ENCODE measurements around the gene DLD. TPM values are rescaled to one million over a fixed set of nuclear protein-coding genes. Genes with fewer than 3 reads are reported as not detected.
"Not testable (repeated sequence)": the region's sequence is repeated elsewhere in the genome, so short reads cannot be mapped to it uniquely, and the experiment has no call there.

The DLD gene
- polyA plus RNA-seq, 3 donors: 44.5 to 205 (median 55.7) TPM

DNA sequence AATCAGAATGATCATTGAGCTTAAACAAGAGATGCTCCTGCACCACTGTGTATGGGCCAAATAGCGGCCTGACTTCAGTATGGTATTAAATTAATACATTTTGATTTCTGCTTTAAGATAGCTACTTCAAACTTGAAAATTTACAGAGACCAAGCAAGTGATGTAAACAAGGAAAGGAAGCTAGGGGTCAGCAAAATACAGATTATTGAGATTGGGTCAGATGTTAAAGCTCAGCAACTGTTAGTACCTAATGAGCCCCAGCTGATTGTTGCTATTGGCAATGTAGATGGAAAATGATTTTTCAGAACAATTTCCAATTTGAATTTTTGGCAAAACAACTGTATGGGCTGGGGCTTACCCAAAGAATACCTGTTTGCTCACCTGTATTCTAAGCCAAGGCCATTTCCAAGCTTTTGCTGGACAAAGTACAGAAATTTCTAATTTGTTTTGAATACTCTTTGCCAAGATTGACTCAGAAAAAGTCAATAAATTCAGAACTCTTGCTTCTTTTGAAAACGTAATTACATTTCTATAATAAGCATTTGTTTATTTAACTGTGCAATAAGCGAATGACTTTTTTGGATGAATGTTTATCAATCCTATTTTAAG, 23.0 kb upstream of the DLD start:
- WGBS, 3 donors: 36 to 82% (median 76%) methylated on average over 3 of the region's 3 CpGs
- H3K27ac ChIP-seq (ENCODE audit: low read depth, low read length): no peak overlapping the region

DNA sequence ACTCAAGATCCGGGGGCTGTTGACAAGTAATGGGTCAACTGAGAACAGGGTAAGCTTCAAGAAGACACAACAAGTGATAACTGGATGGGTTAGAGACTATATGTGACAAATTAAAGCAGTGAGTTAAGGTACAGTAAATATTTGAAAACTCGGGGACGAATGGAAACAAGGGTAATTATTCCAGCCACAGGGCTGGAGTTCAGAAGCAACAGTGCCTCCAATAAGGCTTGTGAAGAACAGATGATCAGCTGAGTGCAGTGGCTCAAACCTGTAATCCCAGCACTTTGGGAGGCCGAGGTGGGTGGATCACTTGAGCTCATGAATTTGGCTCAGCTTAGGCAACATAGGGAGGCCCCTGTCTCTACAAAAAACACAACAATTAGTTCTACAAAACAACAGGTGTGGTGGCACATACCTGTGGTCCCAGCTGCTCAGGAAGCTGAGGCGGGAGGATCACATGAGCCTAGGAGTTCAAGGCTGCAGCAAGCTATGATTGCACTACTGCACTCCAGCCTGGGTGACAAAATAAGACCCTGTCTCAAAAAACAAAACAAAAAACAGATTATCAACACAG, 20.5 kb upstream of the DLD start:
- WGBS, 3 donors: 73 to 88% (median 87%) methylated on average over 5 of the region's 5 CpGs
- no peak overlapping the region for H3K27ac ChIP-seq (ENCODE audit: low read depth, low read length)

DNA sequence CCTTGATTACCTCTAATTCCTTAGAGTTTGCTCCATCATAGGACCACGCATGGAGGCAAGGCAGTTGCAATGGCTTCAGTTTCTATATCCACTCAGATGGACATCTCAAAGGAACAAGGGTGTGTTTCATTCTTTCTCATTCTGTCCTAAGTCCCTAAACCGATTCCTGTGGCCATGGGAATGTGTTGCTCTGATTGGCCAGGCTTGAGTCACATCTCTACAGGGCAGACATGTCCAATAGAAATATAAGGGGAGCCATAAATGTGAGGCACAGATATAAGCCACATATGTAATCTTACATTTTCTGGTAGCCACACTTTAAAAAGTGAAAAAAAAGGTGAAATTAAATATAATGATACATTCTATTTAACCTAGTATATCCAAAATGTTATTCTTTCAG, 16.9 kb upstream of the DLD start:
- H3K27ac ChIP-seq (ENCODE audit: low read depth, low read length): no peak overlapping the region
- WGBS, 3 donors: 65 to 88% (median 86%) methylated on average over 2 of the region's 2 CpGs

DNA sequence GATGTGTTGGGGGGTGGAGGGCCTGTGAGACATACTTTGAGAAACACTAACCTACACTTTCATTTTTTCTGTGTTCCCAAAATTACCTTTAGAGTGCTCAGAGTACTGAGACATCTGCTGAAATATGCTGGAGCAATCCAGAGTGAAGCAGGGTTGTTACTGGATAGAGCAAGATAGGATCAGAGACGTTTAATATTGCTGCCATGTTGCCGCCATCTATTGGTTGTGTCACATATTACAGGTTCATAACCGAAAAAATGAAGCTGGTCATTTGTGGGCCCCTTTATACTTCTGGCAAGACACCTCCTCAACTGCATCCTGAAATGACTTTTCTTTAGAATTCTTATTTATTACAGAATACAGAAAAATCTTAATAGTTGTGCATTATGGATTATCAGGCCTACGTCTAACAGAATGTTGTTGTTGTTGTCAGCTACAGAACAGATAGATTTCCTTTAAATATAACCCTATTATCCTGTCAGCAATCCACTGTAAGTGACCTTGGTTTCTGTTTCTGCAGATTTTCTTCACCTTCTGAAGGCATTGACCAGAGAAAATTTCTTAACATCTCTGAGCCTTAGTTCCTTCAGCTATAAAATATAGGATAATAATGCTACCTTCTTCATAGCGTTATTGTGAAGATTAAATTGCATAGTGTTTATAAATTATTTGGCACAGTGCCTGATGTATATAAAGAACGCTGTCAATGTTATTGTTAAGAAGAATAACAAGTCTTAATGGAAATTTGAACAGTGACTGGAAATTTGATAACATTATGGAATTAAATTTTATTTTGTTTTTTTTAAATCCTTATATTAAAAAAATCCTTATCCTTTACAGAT, 16.2 kb upstream of the DLD start:
- 25 to 28% (median 26%) methylated on average over 6 of the region's 6 CpGs for WGBS, 3 donors
- H3K27ac ChIP-seq (ENCODE audit: low read depth, low read length): no peak overlapping the region

DNA sequence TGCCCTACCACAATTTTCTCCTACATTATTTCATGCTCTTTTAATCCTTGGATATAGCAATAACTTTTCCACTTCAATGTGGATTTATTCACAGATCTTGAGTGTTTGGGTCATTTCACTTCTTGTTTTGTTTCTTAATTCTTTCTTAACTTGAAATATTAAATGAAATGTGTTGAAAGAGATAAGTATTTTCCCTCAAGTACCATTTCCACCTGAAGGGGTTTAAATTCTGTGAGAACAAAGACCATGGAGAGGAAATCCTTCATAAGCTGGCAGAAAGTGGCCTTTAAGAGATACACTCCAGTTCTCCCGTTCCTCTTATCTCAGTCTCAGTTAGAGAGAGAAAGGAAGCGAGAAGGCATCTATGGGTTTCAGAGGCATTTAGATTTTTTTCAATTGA, 14.1 kb upstream of the DLD start:
- 53 to 67% (median 54%) methylated on average over 2 of the region's 2 CpGs for WGBS, 3 donors
- H3K27ac ChIP-seq (ENCODE audit: low read depth, low read length): no peak overlapping the region

DNA sequence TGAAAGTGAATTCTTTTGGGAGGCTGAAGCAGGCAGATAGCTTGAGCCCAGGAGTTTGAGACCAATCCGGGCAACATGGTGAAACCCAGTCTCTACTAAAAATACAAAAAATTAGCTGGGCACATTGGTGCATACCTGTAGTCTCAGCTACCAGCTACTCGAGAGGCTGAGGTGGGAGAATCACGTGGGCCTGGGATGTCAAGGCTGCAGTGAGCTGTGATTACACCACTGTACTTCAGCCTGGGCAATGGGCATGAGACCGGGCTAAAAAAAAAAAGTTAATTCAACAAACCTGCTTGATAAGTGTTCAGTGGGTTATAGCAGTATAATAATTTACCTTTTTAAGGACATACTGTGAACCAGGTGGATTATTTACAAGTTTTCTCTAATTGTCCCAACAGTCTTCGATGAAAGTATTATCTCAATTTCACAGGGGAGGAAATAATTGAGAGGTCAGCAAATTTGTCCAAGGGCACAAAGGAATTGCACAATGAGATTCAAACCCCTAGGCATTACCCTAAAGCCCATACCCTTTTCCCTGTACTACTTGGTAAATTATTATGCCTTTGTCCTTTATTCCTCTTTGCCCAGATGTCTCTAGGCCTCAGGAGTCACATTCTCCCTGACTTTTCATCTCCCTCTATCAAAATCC, 13.1 kb upstream of the DLD start:
- WGBS, 3 donors: 48 to 89% (median 88%) methylated on average over 5 of the region's 5 CpGs
- no peak overlapping the region for H3K27ac ChIP-seq (ENCODE audit: low read depth, low read length)

DNA sequence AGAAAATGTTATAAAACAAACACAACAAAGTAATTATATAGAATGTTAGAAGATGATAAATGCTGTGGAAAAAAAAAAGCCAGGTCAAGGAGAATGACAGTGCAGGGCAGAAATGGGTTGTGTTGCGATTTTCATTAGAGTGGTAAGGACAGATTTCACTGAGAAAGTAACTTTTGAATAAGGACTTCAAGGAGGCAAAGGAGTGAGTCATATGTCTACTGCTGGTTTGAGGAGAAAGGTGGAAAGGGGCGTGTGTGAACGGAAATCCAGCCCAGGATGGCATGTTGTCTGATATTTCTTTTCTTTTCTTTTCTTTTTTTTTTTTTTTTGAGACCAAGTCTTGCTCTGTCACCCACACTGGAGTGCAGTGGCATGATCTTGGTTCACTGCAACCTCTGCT, 12.3 kb upstream of the DLD start:
- H3K27ac ChIP-seq (ENCODE audit: low read depth, low read length): no peak overlapping the region
- WGBS, 3 donors: 68 to 86% (median 81%) methylated on average over 3 of the region's 3 CpGs

DNA sequence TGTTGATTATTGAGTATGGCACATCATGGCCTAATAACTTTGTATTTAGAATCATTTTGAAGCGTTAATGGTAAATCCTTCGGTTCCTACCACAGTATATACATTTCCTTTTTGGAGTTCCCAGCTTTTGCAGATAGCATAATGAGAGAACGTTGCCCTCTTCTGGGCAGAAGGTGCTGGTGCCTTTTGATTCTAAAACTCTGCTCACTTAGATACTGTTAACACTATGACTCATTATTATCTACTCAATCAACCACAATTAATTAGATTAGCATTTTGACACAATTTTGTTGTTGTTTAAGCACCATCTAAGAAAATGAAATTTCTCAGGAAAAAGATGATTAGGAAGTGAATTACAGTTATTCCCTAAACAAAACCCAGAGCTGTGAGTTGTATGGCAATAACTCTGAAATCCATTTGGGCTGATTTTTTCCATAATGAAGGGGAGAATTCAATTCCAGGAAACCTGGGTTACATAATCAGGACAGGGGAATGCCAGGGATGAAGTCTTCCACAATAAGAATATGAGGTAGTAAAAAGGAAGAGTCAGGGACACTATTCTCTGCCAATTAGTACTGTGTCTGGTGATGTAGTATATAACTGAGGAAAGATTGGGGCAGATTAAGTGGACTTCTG, 11.5 kb upstream of the DLD start:
- H3K27ac ChIP-seq (ENCODE audit: low read depth, low read length): no peak overlapping the region
- WGBS, 3 donors: 0 to 1% (median 1%) methylated on average over 3 of the region's 3 CpGs

DNA sequence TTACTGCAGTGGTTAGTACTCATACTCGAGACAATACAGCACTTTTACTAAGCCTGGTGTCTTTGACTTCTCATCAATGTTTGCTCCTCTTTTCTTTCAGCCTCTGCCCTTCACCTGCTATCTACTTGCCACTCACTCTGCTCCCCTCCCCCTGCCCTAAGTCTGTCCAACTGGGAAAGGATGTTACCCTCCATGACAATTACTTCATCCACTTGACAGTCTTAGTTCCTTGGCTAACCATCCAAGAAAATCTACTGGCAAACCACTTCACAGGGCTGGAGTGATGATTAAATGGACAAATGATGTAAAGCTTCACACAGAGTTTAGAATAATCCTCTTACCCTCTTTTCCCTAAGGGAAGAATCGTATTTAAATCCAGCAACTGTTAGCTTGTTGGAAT, 8.2 kb upstream of the DLD start:
- no peak overlapping the region for H3K27ac ChIP-seq (ENCODE audit: low read depth, low read length)
- WGBS, 3 donors: 67 to 75% (median 69%) methylated on average over 2 of the region's 2 CpGs

DNA sequence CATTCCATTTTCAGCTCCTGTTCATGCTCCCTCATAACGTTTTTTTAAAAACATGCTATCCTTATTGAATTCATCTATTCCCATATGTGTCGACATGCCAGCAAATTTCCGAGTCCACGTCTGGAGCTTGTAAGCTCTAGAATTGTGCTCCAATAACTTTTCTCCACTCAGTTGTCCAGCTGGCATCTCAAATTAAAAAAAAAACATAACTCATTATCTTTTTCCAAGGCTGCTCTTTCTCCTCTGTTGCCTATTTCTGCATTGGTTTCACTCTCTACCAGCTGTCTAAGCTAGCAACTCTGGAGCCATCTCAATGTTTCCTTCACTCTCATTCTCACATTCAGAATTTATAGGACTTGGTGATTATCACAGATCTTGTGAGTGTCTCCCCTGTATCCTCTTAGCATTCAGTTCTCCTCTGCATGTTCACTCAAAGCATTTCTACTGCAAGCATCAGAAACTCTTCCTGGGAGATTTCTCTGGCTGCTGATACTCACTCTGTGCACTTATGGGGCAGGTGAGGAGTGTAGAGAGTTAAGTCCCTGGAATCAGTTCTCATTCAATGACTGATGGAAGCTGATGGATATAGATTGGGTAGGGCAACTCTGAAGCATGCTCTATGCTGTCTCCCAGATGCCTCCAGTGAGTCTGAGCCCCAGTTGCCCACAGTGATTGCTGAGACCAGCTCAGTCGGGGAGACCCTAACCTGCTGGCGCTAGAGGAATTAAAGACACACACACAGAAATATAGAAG, 6.7 kb upstream of the DLD start:
- WGBS, 3 donors: 70 to 77% (median 76%) methylated on average over 6 of the region's 6 CpGs
- no peak overlapping the region for H3K27ac ChIP-seq (ENCODE audit: low read depth, low read length)

DNA sequence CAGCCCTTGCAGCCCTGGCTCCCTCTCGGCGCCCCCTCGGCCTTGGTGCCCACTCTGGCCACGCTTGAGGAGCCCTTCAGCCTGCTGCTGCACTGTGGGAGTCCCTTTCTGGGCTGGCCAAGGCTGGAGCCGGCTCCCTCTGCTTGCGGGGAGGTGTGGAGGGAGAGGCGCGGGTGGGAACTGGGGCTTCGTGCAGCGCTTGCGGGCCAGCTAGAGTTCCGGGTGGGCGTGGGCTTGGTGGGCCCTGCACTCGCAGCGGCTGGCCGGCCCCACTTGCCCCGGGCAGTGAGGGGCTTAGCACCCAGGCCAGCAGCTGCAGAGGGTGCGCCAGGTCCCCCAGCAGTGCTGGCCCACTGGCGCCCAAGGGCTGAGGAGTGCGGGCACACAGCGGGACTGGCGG, 3.2 kb upstream of the DLD start:
- H3K27ac ChIP-seq (ENCODE audit: low read depth, low read length): not testable (repeated sequence)
- 95 to 98% (median 96%) methylated on average over 20 to 22 of the region's 22 CpGs for WGBS, 3 donors

DNA sequence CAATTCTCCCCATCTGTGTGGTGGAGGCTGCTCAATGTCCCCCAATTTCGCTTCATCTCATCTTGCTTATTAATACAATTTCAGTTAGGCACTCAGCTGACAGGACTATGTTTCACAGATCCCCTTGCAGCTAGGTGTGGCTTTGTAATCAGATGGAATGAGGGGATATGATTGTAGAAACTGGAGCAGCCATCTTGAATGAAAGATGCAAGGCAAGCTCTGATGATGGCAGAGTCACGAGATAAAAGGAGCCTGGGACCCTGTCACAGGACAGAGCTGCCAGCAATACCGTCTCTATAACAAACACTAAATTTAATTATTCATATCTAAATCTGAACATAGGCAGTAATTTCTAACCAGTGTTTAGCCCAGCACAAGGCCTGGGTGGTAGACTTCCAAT, 991 bp upstream of the DLD start:
- 74 to 78% (median 74%) methylated on average over 3 of the region's 3 CpGs for WGBS, 3 donors
- H3K27ac ChIP-seq (ENCODE audit: low read depth, low read length): no peak overlapping the region

DNA sequence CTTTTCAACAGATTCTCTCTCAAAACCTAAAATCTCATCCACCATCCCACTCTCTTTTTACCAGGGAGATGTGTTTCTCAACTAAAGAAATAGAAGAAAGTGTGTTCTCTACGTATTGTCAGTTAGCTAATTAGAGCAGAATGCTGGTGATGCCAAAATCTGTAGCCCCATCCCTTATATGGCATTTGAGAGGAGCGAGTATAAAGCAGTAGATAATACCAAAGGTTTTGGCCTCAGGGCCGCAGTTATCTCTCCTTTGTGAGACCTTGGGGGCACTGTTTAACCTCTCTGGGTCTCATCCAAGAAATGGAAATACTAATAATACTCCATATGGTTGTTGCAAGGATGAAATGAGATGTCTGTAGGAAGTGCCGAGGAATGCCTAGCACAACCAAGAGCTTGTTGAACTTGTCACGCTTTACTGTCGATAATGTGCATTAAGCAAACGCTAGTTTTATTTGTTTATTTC, 456 bp upstream of the DLD start:
- H3K27ac ChIP-seq (ENCODE audit: low read depth, low read length): no peak overlapping the region
- WGBS, 3 donors: 5% methylated on average over 7 of the region's 7 CpGs

DNA sequence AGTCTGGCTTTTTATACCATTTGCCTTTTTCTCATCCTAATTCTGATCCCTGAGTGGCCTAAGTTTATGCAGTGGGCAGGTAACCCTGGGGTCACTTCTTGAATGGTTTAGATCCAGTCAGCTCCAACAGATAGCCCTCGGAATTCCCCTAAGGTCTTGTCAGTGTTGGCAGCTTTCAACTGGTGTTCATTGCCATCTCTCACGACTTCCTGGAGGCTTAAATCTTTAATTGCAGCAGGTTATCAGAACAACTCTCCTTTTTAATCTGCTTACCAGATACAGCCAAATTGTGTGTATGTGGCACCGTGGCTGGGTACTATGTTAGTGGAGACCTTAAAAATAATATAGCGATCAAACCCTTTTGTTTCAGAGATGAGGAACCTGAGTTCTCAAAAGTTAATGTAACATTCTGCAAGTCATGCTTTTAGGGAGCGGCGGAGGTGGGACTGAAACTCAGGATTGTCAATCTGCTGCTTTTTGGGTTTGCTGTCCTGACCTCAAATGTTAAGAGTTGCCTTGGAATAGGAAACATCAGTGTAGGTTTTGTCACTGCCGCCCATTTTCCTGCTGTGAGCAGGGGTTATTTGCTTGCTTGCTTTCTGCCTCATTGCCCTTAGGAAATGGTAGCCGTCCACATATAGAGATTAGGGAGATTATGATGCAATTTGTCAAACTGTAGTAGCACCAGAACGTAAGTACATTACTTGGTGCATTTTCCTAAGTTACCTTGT, 818 bp downstream of the DLD start:
- WGBS, 3 donors: 25 to 29% (median 27%) methylated on average over 9 of the region's 9 CpGs
- peak overlapping the region; percentile 68 for H3K27ac ChIP-seq (ENCODE audit: low read depth, low read length)

DNA sequence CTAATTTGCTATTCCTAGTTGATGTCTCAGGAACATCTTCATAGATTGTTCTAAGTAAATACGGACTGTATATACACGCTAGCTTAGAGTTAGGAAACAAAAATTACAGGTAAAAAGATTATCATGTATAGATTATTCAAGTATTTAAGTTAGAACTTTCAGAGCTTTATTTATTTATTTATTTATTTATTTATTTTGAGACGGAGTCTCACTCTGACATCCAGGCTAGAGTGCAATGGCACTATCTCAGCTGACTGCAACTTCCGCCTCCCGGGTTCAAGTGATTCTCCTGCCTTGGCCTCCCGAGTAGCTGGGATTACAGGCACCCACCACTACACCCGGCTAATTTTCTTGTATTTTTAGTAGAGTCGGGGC, 1.4 kb downstream of the DLD start:
- not testable (repeated sequence) for H3K27ac ChIP-seq (ENCODE audit: low read depth, low read length)
- WGBS, 3 donors: 85 to 93% (median 88%) methylated on average over 8 of the region's 8 CpGs

DNA sequence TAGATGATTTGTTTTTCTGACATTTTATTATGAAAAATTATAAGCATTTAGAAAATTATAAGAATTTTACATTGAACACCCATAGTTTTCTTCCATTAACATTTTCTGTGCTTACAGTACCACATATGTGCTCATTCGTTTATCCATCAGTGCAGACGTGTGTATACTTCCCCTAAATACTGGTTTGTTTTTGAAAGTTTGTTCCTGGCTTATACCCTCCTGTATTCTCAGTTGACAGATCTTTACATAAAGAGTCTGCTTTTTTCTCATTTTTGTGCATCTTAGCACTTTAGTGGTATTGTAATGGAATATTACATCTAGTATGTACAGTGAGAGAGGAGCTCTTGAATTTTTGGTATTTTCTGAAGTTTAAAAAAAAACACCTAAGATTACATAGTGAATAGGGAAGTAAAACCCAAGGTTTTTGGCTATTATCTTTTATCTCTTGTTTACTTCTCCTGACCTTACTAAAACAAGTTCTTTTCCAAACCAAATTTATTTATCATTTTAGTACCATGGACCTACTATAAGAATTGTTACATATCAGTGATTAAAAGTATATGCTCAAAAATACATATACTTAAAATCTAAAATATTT, 8.1 kb downstream of the DLD start:
- 46 to 52% (median 50%) methylated on average over 2 of the region's 2 CpGs for WGBS, 3 donors

DNA sequence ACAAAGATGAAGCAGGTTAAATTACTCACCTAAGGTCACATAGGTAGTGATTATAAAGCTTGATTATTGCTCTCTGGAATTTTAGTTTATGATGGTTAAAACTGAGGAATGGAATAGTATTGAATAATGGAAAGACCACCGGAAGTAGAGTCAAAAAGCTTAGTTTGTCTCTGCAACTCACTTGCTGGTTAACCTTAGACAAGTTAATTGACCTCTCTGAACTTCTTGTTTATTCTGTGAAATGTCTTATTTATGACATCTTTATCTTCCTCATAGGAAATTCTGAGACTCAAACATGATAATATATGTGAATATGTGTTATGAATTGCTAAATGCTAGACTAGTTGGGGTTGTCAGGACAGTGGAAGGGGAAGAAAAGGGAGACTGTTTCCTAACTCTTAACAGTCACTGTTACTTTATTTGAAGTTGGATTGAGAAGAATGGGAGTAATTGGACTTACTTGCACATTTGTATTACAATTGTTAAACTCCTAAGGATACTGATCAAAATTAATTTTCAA, 9.6 kb downstream of the DLD start:
- no peak overlapping the region for H3K27ac ChIP-seq (ENCODE audit: low read depth, low read length)
- 83 to 93% (median 85%) methylated on average over 1 of the region's 1 CpG for WGBS, 3 donors

More for the DNA sequence above, 8.1 kb downstream of the DLD start:
- H3K27ac ChIP-seq (ENCODE audit: low read depth, low read length): no peak overlapping the region

All from adipose tissue (tissue), 3 donors.